ENCODE measurements around the gene NOS1AP. TPM values are rescaled to one million over a fixed set of nuclear protein-coding genes. Genes with fewer than 3 reads are reported as not detected.

Gene NOS1AP
- total RNA-seq, 1 experiment from 2014 or later = 5.3 TPM

GRCh38 chr1:162035241-162035640, 34.2 kb upstream of the NOS1AP start:
- H3K79me2 ChIP-seq (ENCODE audit: insufficient read depth, low read length) = no peaks in the 10 kb centered on the region
- peaks cover 13 to 25% of the 10 kb centered on the region in 2 experiments for H3K4me1 ChIP-seq (ENCODE audit: control insufficient read depth in 1 of 2, insufficient read depth in 2 of 2, low read length in 2 of 2)
- no peaks in the 10 kb centered on the region for H3K9me3 ChIP-seq (ENCODE audit: control insufficient read depth in 1 of 2, insufficient read depth in 1 of 2, low read depth in 1 of 2, low read length in 2 of 2)
- peak overlapping the region in 1 of 2 experiments; percentile 10; a peak in 1 of 4 replicates for H3K4me3 ChIP-seq (replicated peaks in 1 of 2; ENCODE audit: low read depth in 1 of 2, low read length in 2 of 2)
- H3K9ac ChIP-seq (ENCODE audit: low read length) = 0 out of 2 replicates have a peak overlapping the region, but pooled peaks have one; percentile 5
- DNase-seq (ENCODE audit: low read depth, low spot score) = no peak
- BruUV-seq (replicated peaks) = no TSS peak
- H3K27ac ChIP-seq (ENCODE audit: low read depth, low read length) = no peak overlapping the region
- no peaks in the 10 kb centered on the region for H3K9me2 ChIP-seq (ENCODE audit: insufficient read depth)
- H4K20me1 ChIP-seq (ENCODE audit: insufficient read depth) = no peaks in the 10 kb centered on the region
- CTCF ChIA-PET = interaction anchor here (0.6 to 5.8 kb wide), 3 partner anchors 11 to 243 kb away, joined by 4 to 295 read pairs (median 8); partner anchors contain the start of gene OLFML2B
- POLR2A ChIA-PET = interaction anchor here (1.4 kb wide), 1 partner anchor 11 kb away, joined by 4 read pairs; the partner anchor contains the start of gene OLFML2B
- peak overlapping the region; percentile 69 for H3K4me2 ChIP-seq (ENCODE audit: low read length)
- peak overlapping the region; percentile 88 for H2AFZ ChIP-seq (ENCODE audit: low read depth, low read length, poor library complexity, severe bottlenecking)
- intact Hi-C loops (cut with micrococcal nuclease) = no loop called here
- H3K27me3 ChIP-seq (ENCODE audit: insufficient read depth, low read length) = no peaks in the 10 kb centered on the region
- H3K36me3 ChIP-seq (ENCODE audit: control insufficient read depth in 1 of 2, insufficient read depth in 2 of 2, low read length in 2 of 2) = no peaks in the 10 kb centered on the region
- RAD21 ChIA-PET (ENCODE audit: low non-redundant PET in 1 of 2, low total read pairs in 2 of 2, uncharacterized antibody in 2 of 2, unreplicated experiment in 2 of 2) = interaction anchor here in 1 of 2 experiments (1.4 kb wide), 1 partner anchor 243 kb away, joined by 4 read pairs; no protein-coding TSS in a partner anchor
- peak; percentile 54; the same call in 1 of the 2 replicates for ATAC-seq
- TF ChIP-seq POLR2AphosphoS5 (IDR thresholded peaks at IDR 0.05; ENCODE audit: low read depth, low read length) (peak; percentile 36; the same call in 1 of the 2 replicates), SP1 (IDR thresholded peaks at IDR 0.05; ENCODE audit: low read depth) (no peak), TCF7L2 (IDR thresholded peaks at IDR 0.05; ENCODE audit: borderline replicate concordance, extremely low read depth, insufficient read depth, insufficient read length) (no peak), ZFX (IDR thresholded peaks at IDR 0.05) (no peak), MAX (IDR thresholded peaks at IDR 0.05) (peak; percentile 87), EGR1 (IDR thresholded peaks at IDR 0.05; ENCODE audit: low read depth) (no peak), FOSL1 (IDR thresholded peaks at IDR 0.05; ENCODE audit: low read depth) (peak; percentile 63), CTCF (IDR thresholded peaks at IDR 0.05 in 2 of 3, conservative IDR thresholded peaks at IDR 0.05 in 1 of 3; ENCODE audit: borderline replicate concordance in 1 of 3, insufficient read depth in 1 of 3, low read depth in 2 of 3, low read length in 2 of 3) (no peak), ZBTB33 (IDR thresholded peaks at IDR 0.05; ENCODE audit: extremely low read depth, insufficient replicate concordance, low read length) (no peak), RAD21 (IDR thresholded peaks at IDR 0.05; ENCODE audit: low read depth) (no peak), ELF1 (IDR thresholded peaks at IDR 0.05; ENCODE audit: borderline replicate concordance, low read depth) (no peak), SIN3A (IDR thresholded peaks at IDR 0.05; ENCODE audit: low read depth) (no peak), JUND (IDR thresholded peaks at IDR 0.05) (peak; percentile 81), REST (IDR thresholded peaks at IDR 0.05; ENCODE audit: low read depth) (no peak), ATF3 (IDR thresholded peaks at IDR 0.05) (no peak), EZH2phosphoT487 (IDR thresholded peaks at IDR 0.05; ENCODE audit: borderline replicate concordance) (no peak), SRF (IDR thresholded peaks at IDR 0.05; ENCODE audit: low read depth) (no peak), CBX3 (IDR thresholded peaks at IDR 0.05; ENCODE audit: low read depth) (peak; percentile 75; the same call in 1 of the 2 replicates), EZH2 (IDR thresholded peaks at IDR 0.05) (no peak), POLR2A (IDR thresholded peaks at IDR 0.05; ENCODE audit: borderline replicate concordance, extremely low read depth, insufficient read depth, insufficient read length) (no peak), ZNF274 (IDR thresholded peaks at IDR 0.05; ENCODE audit: low read depth, low read length) (no peak)
